Heart left ventricle (tissue), 16 donors: ENCODE results near the gene ACSS1. TPM values are rescaled to one million over a fixed set of nuclear protein-coding genes. Genes with fewer than 3 reads are reported as not detected.

ENCODE experiments used
- ATAC-seq, 4 donors: fragments of 200-7000 bp; cut with Tn5 transposase; one replicate each; pipeline ENCODE4 v1.9.1; 2020 to 2022; ENCODE audit warnings: moderate library complexity in 4 of 4, mild to moderate bottlenecking in 3 of 4, moderate number of reproducible peaks in 1 of 4
- DNase-seq, 5 donors: peaks; one replicate each; pipeline ENCODE4 v3.0.0-alpha.2; 2020
- H3K27ac ChIP-seq, 12 donors: fragments of 200-600 bp; sonication (generic) in 4 of 12; one replicate each; pipeline versions ENCODE4 v1.5.0 to v1.8.0; 2016 to 2022; ENCODE audit warnings: mild to moderate bottlenecking in 2 of 12
- H3K27me3 ChIP-seq, 9 donors: fragments of 200-600 bp; sonication (generic) in 2 of 9; one replicate each; pipeline versions ENCODE4 v1.5.1 to v1.8.0; 2016 to 2022; ENCODE audit warnings: mild to moderate bottlenecking in 3 of 9
- H3K36me3 ChIP-seq, 9 donors: fragments of 200-600 bp; sonication (generic) in 2 of 9; one replicate each; pipeline versions ENCODE4 v1.5.0 to v1.8.0; 2018 to 2022; ENCODE audit warnings: mild to moderate bottlenecking in 2 of 9
- H3K4me1 ChIP-seq, 12 donors: fragments of 200-600 bp; sonication (generic) in 4 of 12; one replicate each; pipeline versions ENCODE4 v1.5.0 to v1.8.0; 2016 to 2022; ENCODE audit warnings: mild to moderate bottlenecking in 3 of 12
- H3K4me3 ChIP-seq, 12 donors: fragments of 200-600 bp; sonication (generic) in 4 of 12; one replicate each; pipeline versions ENCODE4 v1.5.0 to v1.8.0; 2017 to 2022; ENCODE audit warnings: mild to moderate bottlenecking in 9 of 12, moderate library complexity in 4 of 12
- H3K9me3 ChIP-seq, 12 donors: fragments of 200-600 bp; sonication (generic) in 4 of 12; one replicate each; pipeline versions ENCODE4 v1.5.0 to v1.8.0; 2016 to 2022; ENCODE audit warnings: mild to moderate bottlenecking in 1 of 12
- POLR2A ChIP-seq, 2 donors: fragments of 450-650 bp; IDR thresholded peaks; one replicate each; pipeline ENCODE4 v1.6.1; 2017; ENCODE audit warnings: antibody characterized with exemption in 2 of 2, mild to moderate bottlenecking in 2 of 2, moderate library complexity in 2 of 2
- WGBS, 4 donors: extraction: QIAGEN DNeasy Blood & Tissue Kit in 2 of 4; methylation state at CpG; one replicate each; pipeline versions ENCODE4 v1.1.5 to v1.1.7; 2013 to 2018; 5-methylcytosine and 5-hydroxymethylcytosine counted together
- intact Hi-C, 10 donors: fragments of 100-400 bp; cut with DNase I; formaldehyde crosslinking; loops; one replicate each; pipeline versions ENCODE4 v1.11.1 to v1.14.2; 2022
- long read RNA-seq, 3 donors: library from polyadenylated mRNA; unstranded; transcript quantifications; one replicate each; pipeline ENCODE4 v2.0.0, GENCODE V29; 2020 to 2021
- polyA plus RNA-seq, 2 donors: library from polyadenylated mRNA; stranded (reverse); fragments of 200-250 nt; gene quantifications; one replicate each; pipeline ENCODE4 v1.2.3, GENCODE V29; 2013
- total RNA-seq, 9 donors: library from RNA; depleted of rRNA in 2 of 9; stranded (reverse); fragments of >200 nt in 2 of 9; fragmentation: NEBNext Ultra II Directional in 3 of 9; extraction: Animal tissue kit (Norgen Biotek cat#: 25700) in 3 of 9; gene quantifications; one replicate each; pipeline versions ENCODE4 v1.1.0 to v1.2.4, GENCODE V29; 2016 to 2023
- TF ChIP-seq, protein P1 (sequence below), 12 donors: fragments of 200-600 bp; sonication (generic) in 4 of 12; IDR thresholded peaks; one replicate each; pipeline versions ENCODE4 v1.5.0 to v1.8.0; 2018 to 2022; ENCODE audit warnings: antibody characterized with exemption in 12 of 12, mild to moderate bottlenecking in 5 of 12
- donor health status: ischemic (EF 13 %, LVEDD 7.1; RV severe dilation, severe dysfunction).
- donor health status: healthy with polysubstance abuse.
- donor health status: DM: no; HTN: yes; CAD: no.
- donor health status: DM: no; HTN: no; CAD: no.
- donor health status: ischemic (EF 25% LVEDD 6.9; RV normal size, moderate dysfunction).
- donor health status: ischemic (EF 25% LVEDD 5.7; RV mildly dilated, moderate dysfunction).
- donor health status: healthy.
- donor health status: DM: yes; HTN: yes; CAD: no.
- donor health status: ischemic (EF 35%, LVEDD 5.7; RV mildly dilated, moderate dysfunction).
- donor health status: nonischemic (EF 11% LVEDD 7.7; RV severe dilation, severe dysfunction).
- donor health status: DM: yes; HTN: yes; CAD: no.
- donor health status: PGD.
- donor health status: ischemic (EF 29% LVEDD 5.4; RV normal size, mild dysfunction).
- donor health status: nonischemic (EF 23%, LVEDD 6.1; RV moderate dilation, normal function).

ACSS1 gene
- 100 to 1,000 TPM in 5 of 9 donors, 10 to 100 TPM in 4; 57.5 to 177 (median 104) TPM for total RNA-seq
- polyA plus RNA-seq, result 10 to 100 TPM; 43.5 to 78.9 TPM
- long read RNA-seq, donor 1, full-length matches to known transcripts, result 313 of 445 reads
- long read RNA-seq, donor 1, partial matches to known transcripts, result 53 of 445 reads
- long read RNA-seq, donor 1, other reads (novel, unspliced or antisense), result 79 of 445 reads
- long read RNA-seq, donor 2, full-length matches to known transcripts, result 9 of 64 reads
- long read RNA-seq, donor 2, partial matches to known transcripts, result 43 of 64 reads
- long read RNA-seq, donor 2, other reads (novel, unspliced or antisense), result 12 of 64 reads
- long read RNA-seq, donor 3, full-length matches to known transcripts, result 142 of 203 reads
- long read RNA-seq, donor 3, partial matches to known transcripts, result 22 of 203 reads
- long read RNA-seq, donor 3, other reads (novel, unspliced or antisense), result 39 of 203 reads

DNA sequence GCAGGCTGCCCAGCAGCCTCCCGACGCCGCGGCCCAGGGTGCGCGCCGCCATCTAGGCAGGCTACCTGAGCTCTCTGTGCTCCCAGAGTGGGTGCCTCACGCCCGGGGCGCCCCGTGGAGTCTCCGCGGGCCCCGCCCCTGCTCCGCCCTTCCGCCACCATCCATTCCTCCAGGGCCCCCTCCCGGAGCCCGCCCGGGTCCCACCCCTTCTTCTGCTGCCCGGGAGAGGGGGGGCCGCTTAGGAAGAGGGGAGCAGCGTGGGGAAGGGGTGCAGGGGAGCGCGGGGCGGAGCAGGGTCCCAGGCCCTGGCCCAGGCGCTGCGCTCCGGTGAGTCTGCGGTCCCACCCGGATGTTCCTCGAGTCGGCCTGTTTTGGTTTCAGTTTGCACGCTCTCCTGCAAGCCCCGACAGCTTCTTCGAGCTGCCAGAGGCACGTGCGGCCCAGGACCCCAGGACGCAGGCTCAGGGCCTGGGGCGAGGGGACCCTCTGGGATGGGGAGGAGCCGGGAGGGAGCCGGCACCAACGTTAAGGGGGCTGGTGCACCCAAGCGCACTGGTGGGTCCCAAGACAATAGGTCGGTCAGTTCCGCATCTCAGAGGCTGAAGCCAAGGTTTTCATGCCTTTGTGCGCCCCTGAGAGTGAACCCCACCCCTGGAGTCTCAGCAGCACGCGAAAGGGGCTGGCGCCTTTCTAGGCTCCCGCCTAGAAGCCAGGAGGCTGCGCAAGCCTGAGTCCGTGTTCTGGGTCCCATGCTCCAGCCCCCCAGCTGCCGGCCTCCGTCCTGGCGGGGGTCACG is at the start of gene ACSS1:
Gene ACSS1, minus strand, starts transcription at position 89 of the 796 bp plus-strand sequence. Its CDS starts 37 bp downstream, at position 52.
- Histone ChIP-seq H3K4me1 (peaks cover 25 to 54% (median 42%) of the 10 kb centered on the region in 12 donors), H3K4me3 (peak within 1 kb of the TSS; percentile 65 to 96 (median 88)), H3K27ac (peak within 1 kb of the TSS; percentile 91 to 100 (median 97)), H3K27me3 (no peaks in the 10 kb centered on the region), H3K36me3 (peaks cover 0 to 3% (median 0%) of the 10 kb centered on the region in 9 donors), H3K9me3 (no peaks in the 10 kb centered on the region)
- WGBS, 4 donors, result 6 to 10% (median 8%) methylated on average over 12 to 56 of the region's 56 CpGs
- ATAC-seq (peak; percentile 50 to 75 (median 57)), DNase-seq (peak; percentile 69 to 87 (median 80))
- TF ChIP-seq, protein P1, sequence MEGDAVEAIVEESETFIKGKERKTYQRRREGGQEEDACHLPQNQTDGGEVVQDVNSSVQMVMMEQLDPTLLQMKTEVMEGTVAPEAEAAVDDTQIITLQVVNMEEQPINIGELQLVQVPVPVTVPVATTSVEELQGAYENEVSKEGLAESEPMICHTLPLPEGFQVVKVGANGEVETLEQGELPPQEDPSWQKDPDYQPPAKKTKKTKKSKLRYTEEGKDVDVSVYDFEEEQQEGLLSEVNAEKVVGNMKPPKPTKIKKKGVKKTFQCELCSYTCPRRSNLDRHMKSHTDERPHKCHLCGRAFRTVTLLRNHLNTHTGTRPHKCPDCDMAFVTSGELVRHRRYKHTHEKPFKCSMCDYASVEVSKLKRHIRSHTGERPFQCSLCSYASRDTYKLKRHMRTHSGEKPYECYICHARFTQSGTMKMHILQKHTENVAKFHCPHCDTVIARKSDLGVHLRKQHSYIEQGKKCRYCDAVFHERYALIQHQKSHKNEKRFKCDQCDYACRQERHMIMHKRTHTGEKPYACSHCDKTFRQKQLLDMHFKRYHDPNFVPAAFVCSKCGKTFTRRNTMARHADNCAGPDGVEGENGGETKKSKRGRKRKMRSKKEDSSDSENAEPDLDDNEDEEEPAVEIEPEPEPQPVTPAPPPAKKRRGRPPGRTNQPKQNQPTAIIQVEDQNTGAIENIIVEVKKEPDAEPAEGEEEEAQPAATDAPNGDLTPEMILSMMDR (IDR thresholded peaks at IDR 0.05), result peak in 1 of 12 donors; percentile 9
- TF ChIP-seq POLR2A (IDR thresholded peaks at IDR 0.05), result peak in 1 of 2 donors; percentile 21
- intact Hi-C loops, result loop anchor here in 1 of 10 donors (5.0 kb wide), 1 partner anchor 36 kb away; no protein-coding TSS in a partner anchor

DNA sequence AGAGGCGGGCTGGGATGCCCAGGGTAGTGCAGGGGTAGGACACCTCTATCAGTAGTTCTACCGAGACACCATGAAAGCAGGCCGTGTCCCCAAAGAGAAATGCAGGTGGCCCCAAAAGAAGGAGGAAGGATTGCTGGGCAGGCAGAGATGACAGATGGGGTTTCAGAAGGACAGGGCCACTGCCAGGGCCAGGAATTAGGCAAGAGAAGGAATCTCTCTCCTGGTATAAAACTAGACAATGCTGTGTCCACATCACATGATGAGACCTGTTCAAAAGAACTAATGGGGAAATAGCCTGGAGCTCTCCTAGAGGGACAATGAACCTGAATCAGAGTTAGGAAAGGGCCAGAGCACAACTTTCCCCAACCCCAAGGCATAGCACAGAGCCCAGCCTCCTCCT is 45.6 kb upstream of the ACSS1 start:
- WGBS, 4 donors, result 93 to 98% (median 95%) methylated on average over 3 of the region's 3 CpGs
- Histone ChIP-seq H3K4me1 (peaks cover 0 to 8% (median 0%) of the 10 kb centered on the region in 12 donors), H3K27me3 (peaks cover 0 to 8% (median 0%) of the 10 kb centered on the region in 9 donors), H3K9me3 (no peaks in the 10 kb centered on the region), H3K36me3 (no peaks in the 10 kb centered on the region), H3K27ac (no peak overlapping the region), H3K4me3 (no peak overlapping the region)
- TF ChIP-seq POLR2A (IDR thresholded peaks at IDR 0.05), result no peak
- TF ChIP-seq, protein P1 (IDR thresholded peaks at IDR 0.05), result no peak
- ATAC-seq (no peak), DNase-seq (no peak)
- intact Hi-C loops, result no loop called here

DNA sequence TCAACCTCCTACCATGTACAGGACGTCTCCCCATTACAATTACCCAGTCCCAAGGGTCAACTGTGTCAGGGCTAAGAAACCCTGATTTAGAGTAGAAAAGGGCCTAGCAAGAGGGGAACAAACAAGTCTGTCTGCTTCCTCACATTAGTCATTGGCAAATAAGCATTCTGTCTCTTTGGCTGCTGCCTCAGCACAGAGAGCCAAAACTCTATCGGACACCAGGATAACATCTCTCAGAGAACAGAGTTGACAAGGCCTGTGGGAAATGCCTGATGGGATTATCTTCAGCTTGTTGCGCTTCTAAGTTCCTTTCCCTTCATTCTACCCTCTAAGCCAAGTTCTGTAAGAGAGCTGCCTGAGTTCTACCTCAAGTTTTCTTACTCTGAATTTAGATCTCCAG is 43.0 kb upstream of the ACSS1 start:
- Histone ChIP-seq H3K4me1 (peaks cover 0 to 8% (median 0%) of the 10 kb centered on the region in 12 donors), H3K27me3 (peaks cover 0 to 8% (median 0%) of the 10 kb centered on the region in 9 donors), H3K9me3 (no peaks in the 10 kb centered on the region), H3K36me3 (no peaks in the 10 kb centered on the region), H3K4me3 (no peak overlapping the region), H3K27ac (no peak overlapping the region)
- intact Hi-C loops, result no loop called here
- peak; percentile 42 to 75 (median 64) for ATAC-seq
- no peak for DNase-seq
- WGBS, 4 donors, result 27 to 39% (median 29%) methylated on average over 3 of the region's 3 CpGs
- TF ChIP-seq, protein P1 (IDR thresholded peaks at IDR 0.05), result no peak
- no peak for TF ChIP-seq POLR2A (IDR thresholded peaks at IDR 0.05)
